Measurements from ENCODE around the gene LIN52. TPM values are rescaled to one million over a fixed set of nuclear protein-coding genes. Genes with fewer than 3 reads are reported as not detected.

The LIN52 gene
- total RNA-seq, 1 experiment from 2014 or later: 11.0 TPM

GRCh38 chr14:74221741-74222140 lies 137.0 kb downstream of the LIN52 start:
- Histone ChIP-seq H4K5ac (ENCODE audit: insufficient read length, low read depth, low read length) (no peak overlapping the region), H3T11ph (ENCODE audit: low read length) (no peak overlapping the region), H2BK12ac (ENCODE audit: insufficient read length, low read depth, low read length) (no peak overlapping the region), H3K4me2 (ENCODE audit: insufficient read depth, insufficient read length, low read length) (no peak overlapping the region), H3K4ac (ENCODE audit: low read depth, low read length) (no peak overlapping the region), H3K18ac (ENCODE audit: insufficient read length, low read depth, low read length) (no peak overlapping the region), H2BK5ac (ENCODE audit: insufficient read length, low read length) (no peak overlapping the region), H2BK20ac (ENCODE audit: low read depth, low read length, poor library complexity, severe bottlenecking) (no peak overlapping the region), H4K91ac (ENCODE audit: insufficient read length, low read depth, low read length) (no peak overlapping the region), H3K9me3 (ENCODE audit: control insufficient read depth, low read depth, low read length) (no peaks in the 10 kb centered on the region), H3K23ac (ENCODE audit: insufficient read length, low read depth, low read length) (no peak overlapping the region), H2AFZ (ENCODE audit: low read length) (no peak overlapping the region), H3K9ac (ENCODE audit: extremely low read depth, insufficient read length, low read length) (no peak overlapping the region), H3K4me1 (ENCODE audit: insufficient read depth, low read length) (no peaks in the 10 kb centered on the region), H2BK120ac (ENCODE audit: low read depth, low read length, poor library complexity, severe bottlenecking) (no peak overlapping the region), H3K79me1 (ENCODE audit: insufficient read depth, low read depth, low read length, poor library complexity, severe bottlenecking) (no peaks in the 10 kb centered on the region), H3K56ac (ENCODE audit: insufficient read length, low read depth, low read length) (no peak overlapping the region), H2BK15ac (ENCODE audit: low read depth, low read length) (no peak overlapping the region), H3K23me2 (ENCODE audit: insufficient read length, low read depth, low read length, poor library complexity, severe bottlenecking) (no peaks in the 10 kb centered on the region), H3K27ac (ENCODE audit: insufficient read length, low read depth, low read length) (no peak overlapping the region), H3K27me3 (ENCODE audit: insufficient read depth, low read length) (no peaks in the 10 kb centered on the region; the same call in 1 of the 2 replicates), H4K20me1 (ENCODE audit: control insufficient read depth, insufficient read depth, insufficient read length) (no peaks in the 10 kb centered on the region), H4K8ac (replicated peaks; ENCODE audit: insufficient read length, low read depth, low read length) (no peak overlapping the region), H3K79me2 (ENCODE audit: insufficient read depth, low read length) (no peaks in the 10 kb centered on the region), H2AK5ac (ENCODE audit: insufficient read length, low read length) (no peak overlapping the region), H3K14ac (ENCODE audit: insufficient read depth, low read length) (no peak overlapping the region)
- Mint-ChIP-seq H3K36me3 (ENCODE audit: insufficient read depth in 1 of 3, low read depth in 3 of 3) (no peaks in the 10 kb centered on the region), H3K4me1 (no peaks in the 10 kb centered on the region), H3K27ac (peak overlapping the region in 1 of 3 experiments; percentile 70; a peak in 1 of 7 replicates), H3K9me3 (no peaks in the 10 kb centered on the region), H3K4me3 (no peak overlapping the region), H3K27me3 (ENCODE audit: low read depth) (peaks cover 39% of the 10 kb centered on the region)
- no CpG with 5 or more reads among the region's 7 CpGs for WGBS (ENCODE audit: extremely low coverage, insufficient read length, low lambda C conversion rate)
- TF ChIP-seq CTCF (conservative IDR thresholded peaks at IDR 0.05): no peak
- no peak for DNase-seq

Data from H9 (cell line).